Panc1 (cell line): ENCODE results near the gene PRAMEF12. TPM values are rescaled to one million over a fixed set of nuclear protein-coding genes. Genes with fewer than 3 reads are reported as not detected.

Source experiments
- ATAC-seq: fragments of 200-7000 bp; cut with Tn5 transposase; 2 replicates; pipeline ENCODE4 v1.9.1; 2020; ENCODE audit warnings: mild to moderate bottlenecking, moderate library complexity
- BruUV-seq: library from RNA; stranded (reverse); fragments of 400-500 nt; replicated peaks from 2 replicates; lab custom pipeline; 2021; lab: Mats Ljungman, UMichigan
- CTCF ChIA-PET: fragments of 300-600 bp; sonication (Branson Sonifier 250); formaldehyde crosslinking; loops from one replicate; lab custom pipeline; 2022; ENCODE audit warnings: antibody characterized with exemption; lab: Charles Lee
- POLR2A ChIA-PET: fragments of 300-600 bp; sonication (Branson Sonifier 250); formaldehyde crosslinking; loops from one replicate; lab custom pipeline; 2022; ENCODE audit warnings: antibody characterized with exemption; lab: Charles Lee
- DNase-seq: peaks from one replicate; pipeline ENCODE4 v3.0.0-alpha.2; 2010; ENCODE audit warnings: low read depth, low spot score
- H3K27ac ChIP-seq: 2 replicates; pipeline ENCODE4 v1.5.1; 2011; ENCODE audit warnings: mild to moderate bottlenecking, low read length, inconsistent platforms
- H3K27me3 ChIP-seq: fragments of 200-500 bp; sonication (Bioruptor generic); 2 replicates; pipeline ENCODE4 v1.6.0; 2014; ENCODE audit warnings: low read length, inconsistent platforms; ENCODE audit not compliant: control insufficient read depth, insufficient read depth
- H3K36me3 ChIP-seq: fragments of 200-500 bp; sonication (Bioruptor generic); 2 replicates; pipeline ENCODE4 v1.5.1; 2014; ENCODE audit warnings: inconsistent platforms, mild to moderate bottlenecking, low read length, moderate library complexity; ENCODE audit not compliant: control insufficient read depth, insufficient read depth
- H3K4me1 ChIP-seq: 2 replicates; pipeline ENCODE4 v1.5.1; 2011; ENCODE audit warnings: inconsistent platforms, mild to moderate bottlenecking, low read length, moderate library complexity; ENCODE audit not compliant: control insufficient read depth, insufficient read depth
- H3K4me3 ChIP-seq, 2 experiments: 2 replicates each; pipeline ENCODE4 v1.5.1; 2011 to 2012; ENCODE audit warnings: low read depth in 2 of 2, low read length in 2 of 2, mild to moderate bottlenecking in 2 of 2, inconsistent platforms in 1 of 2, moderate library complexity in 1 of 2
- H3K9me3 ChIP-seq: fragments of 200-500 bp; sonication (Bioruptor generic); 2 replicates; pipeline ENCODE4 v1.5.1; 2014; ENCODE audit warnings: low read depth, mild to moderate bottlenecking, inconsistent platforms, low read length, moderate library complexity; ENCODE audit not compliant: control insufficient read depth, insufficient read depth
- POLR2AphosphoS5 ChIP-seq: IDR thresholded peaks from 2 replicates; pipeline ENCODE4 v1.6.1; 2012; ENCODE audit warnings: mild to moderate bottlenecking, low read depth, low read length, moderate library complexity
- SIN3A ChIP-seq: IDR thresholded peaks from 2 replicates; pipeline ENCODE4 v1.6.1; 2012; ENCODE audit warnings: low read depth, mild to moderate bottlenecking, low read length, moderate library complexity, borderline replicate concordance; ENCODE audit not compliant: insufficient read depth
- TCF7L2 ChIP-seq: IDR thresholded peaks from 2 replicates; pipeline ENCODE4 v1.6.1; 2011; ENCODE audit warnings: mild to moderate bottlenecking, low read depth, low read length, inconsistent platforms
- in situ Hi-C: cut with HindIII; loops from 2 replicates; pipeline ENCODE4 v1.10.0; 2016; ENCODE audit warnings: low sequenced_read_pairs, low pct_unique_long_range_greater_than_20kb
- intact Hi-C: fragments of 100-400 bp; cut with micrococcal nuclease; formaldehyde crosslinking; loops from one replicate; pipeline ENCODE4 v1.10.0; 2022; ENCODE audit not compliant: unreplicated experiment
- total RNA-seq: library from RNA; stranded (reverse); gene quantifications from one replicate; pipeline ENCODE4 v1.2.1, GENCODE V29; 2021; ENCODE audit not compliant: unreplicated experiment
- TF ChIP-seq, protein P1 (sequence below): fragments of 450-650 bp; IDR thresholded peaks from 2 replicates; pipeline ENCODE4 v1.5.1; 2017; ENCODE audit warnings: mild to moderate bottlenecking
- TF ChIP-seq, protein P2 (sequence below), 2 experiments: IDR thresholded peaks; 2 replicates each; pipeline ENCODE4 v1.6.1; 2011 to 2012; ENCODE audit warnings: low read depth in 2 of 2, control low read depth in 1 of 2, low read length in 1 of 2, mild to moderate bottlenecking in 1 of 2, moderate library complexity in 1 of 2; ENCODE audit not compliant: insufficient read depth in 1 of 2

The PRAMEF12 gene
- total RNA-seq, 1 experiment from 2014 or later, result not detected

DNA sequence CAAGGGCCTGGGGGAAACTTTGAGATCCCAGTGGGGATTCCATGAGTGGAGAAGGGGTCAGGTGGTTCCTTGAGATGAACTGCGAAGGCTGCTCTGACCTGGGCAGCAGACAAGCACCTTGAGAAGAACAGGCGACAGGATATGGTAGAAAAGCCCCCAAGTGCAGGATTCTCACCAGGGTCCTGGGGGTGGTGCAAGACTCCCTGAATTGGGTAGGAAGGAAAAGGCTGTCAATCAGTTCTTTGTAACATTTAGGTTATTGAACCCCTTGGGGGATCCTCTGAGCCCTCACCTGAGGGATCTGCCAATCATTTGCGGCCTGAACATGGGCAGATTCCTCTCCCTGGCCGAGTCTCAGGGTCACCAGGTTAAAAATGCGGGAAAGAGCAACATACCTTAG lies 2.4 kb upstream of the PRAMEF12 start:
- Histone ChIP-seq H3K4me3 (no peak overlapping the region), H3K9me3 (no peaks in the 10 kb centered on the region), H3K27ac (no peak overlapping the region), H3K4me1 (no peaks in the 10 kb centered on the region), H3K27me3 (peaks cover 2% of the 10 kb centered on the region; the same call in 1 of the 2 replicates), H3K36me3 (no peaks in the 10 kb centered on the region)
- DNase-seq, result no peak
- POLR2A ChIA-PET, result no interaction called here
- CTCF ChIA-PET, result no interaction called here
- no peak for ATAC-seq
- in situ Hi-C loops (no loop called here), intact Hi-C loops (no loop called here)
- no TSS peak for BruUV-seq
- TF ChIP-seq TCF7L2 (no peak), POLR2AphosphoS5 (no peak), SIN3A (no peak)
- TF ChIP-seq, protein P1, sequence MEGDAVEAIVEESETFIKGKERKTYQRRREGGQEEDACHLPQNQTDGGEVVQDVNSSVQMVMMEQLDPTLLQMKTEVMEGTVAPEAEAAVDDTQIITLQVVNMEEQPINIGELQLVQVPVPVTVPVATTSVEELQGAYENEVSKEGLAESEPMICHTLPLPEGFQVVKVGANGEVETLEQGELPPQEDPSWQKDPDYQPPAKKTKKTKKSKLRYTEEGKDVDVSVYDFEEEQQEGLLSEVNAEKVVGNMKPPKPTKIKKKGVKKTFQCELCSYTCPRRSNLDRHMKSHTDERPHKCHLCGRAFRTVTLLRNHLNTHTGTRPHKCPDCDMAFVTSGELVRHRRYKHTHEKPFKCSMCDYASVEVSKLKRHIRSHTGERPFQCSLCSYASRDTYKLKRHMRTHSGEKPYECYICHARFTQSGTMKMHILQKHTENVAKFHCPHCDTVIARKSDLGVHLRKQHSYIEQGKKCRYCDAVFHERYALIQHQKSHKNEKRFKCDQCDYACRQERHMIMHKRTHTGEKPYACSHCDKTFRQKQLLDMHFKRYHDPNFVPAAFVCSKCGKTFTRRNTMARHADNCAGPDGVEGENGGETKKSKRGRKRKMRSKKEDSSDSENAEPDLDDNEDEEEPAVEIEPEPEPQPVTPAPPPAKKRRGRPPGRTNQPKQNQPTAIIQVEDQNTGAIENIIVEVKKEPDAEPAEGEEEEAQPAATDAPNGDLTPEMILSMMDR, result no peak

DNA sequence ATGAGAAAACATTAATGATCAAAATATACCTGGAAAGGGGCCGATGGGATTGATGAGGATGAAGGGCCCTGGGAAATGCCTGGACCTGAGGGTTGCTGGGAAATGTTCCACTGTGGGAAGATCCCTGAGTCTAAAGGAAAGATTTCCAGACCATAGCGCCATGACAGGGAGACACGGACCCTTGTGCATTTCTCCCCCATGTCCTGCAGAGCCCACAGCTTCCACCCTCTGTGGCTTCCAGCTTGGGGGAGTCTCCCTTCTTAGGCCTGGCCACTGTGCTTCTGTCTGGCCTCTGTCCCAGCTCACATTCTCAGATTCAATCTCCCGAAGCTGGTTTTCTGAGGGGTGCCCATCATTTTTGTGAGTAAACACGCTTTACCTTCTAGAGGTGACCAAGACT lies 1.0 kb upstream of the PRAMEF12 start:
- in situ Hi-C loops, result no loop called here

More for the DNA sequence above, 1.0 kb upstream of the PRAMEF12 start:
- TF ChIP-seq SIN3A (no peak), POLR2AphosphoS5 (no peak), TCF7L2 (no peak)
- TF ChIP-seq, protein P1, result no peak
- TF ChIP-seq, protein P2, sequence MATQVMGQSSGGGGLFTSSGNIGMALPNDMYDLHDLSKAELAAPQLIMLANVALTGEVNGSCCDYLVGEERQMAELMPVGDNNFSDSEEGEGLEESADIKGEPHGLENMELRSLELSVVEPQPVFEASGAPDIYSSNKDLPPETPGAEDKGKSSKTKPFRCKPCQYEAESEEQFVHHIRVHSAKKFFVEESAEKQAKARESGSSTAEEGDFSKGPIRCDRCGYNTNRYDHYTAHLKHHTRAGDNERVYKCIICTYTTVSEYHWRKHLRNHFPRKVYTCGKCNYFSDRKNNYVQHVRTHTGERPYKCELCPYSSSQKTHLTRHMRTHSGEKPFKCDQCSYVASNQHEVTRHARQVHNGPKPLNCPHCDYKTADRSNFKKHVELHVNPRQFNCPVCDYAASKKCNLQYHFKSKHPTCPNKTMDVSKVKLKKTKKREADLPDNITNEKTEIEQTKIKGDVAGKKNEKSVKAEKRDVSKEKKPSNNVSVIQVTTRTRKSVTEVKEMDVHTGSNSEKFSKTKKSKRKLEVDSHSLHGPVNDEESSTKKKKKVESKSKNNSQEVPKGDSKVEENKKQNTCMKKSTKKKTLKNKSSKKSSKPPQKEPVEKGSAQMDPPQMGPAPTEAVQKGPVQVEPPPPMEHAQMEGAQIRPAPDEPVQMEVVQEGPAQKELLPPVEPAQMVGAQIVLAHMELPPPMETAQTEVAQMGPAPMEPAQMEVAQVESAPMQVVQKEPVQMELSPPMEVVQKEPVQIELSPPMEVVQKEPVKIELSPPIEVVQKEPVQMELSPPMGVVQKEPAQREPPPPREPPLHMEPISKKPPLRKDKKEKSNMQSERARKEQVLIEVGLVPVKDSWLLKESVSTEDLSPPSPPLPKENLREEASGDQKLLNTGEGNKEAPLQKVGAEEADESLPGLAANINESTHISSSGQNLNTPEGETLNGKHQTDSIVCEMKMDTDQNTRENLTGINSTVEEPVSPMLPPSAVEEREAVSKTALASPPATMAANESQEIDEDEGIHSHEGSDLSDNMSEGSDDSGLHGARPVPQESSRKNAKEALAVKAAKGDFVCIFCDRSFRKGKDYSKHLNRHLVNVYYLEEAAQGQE (IDR thresholded peaks at IDR 0.05; ENCODE audit: insufficient read depth in 1 of 2, low read depth in 2 of 2, low read length in 1 of 2), result no peak
- no peaks in the 10 kb centered on the region for H3K9me3 ChIP-seq
- ATAC-seq (no peak), DNase-seq (no peak)
- H3K27ac ChIP-seq, result no peak overlapping the region
- POLR2A ChIA-PET, result no interaction called here
- peaks cover 2% of the 10 kb centered on the region; the same call in 1 of the 2 replicates for H3K27me3 ChIP-seq
- no peak overlapping the region for H3K4me3 ChIP-seq
- CTCF ChIA-PET, result no interaction called here
- intact Hi-C loops, result no loop called here
- no peaks in the 10 kb centered on the region for H3K4me1 ChIP-seq
- no TSS peak for BruUV-seq
- H3K36me3 ChIP-seq, result no peaks in the 10 kb centered on the region
